Measurements from ENCODE around the gene ANKRD24. TPM values are rescaled to one million over a fixed set of nuclear protein-coding genes. Genes with fewer than 3 reads are reported as not detected.
"Not testable (repeated sequence)": the region's sequence is repeated elsewhere in the genome, so short reads cannot be mapped to it uniquely, and the experiment has no call there.

Gene ANKRD24
- total RNA-seq, 4 donors from 2014 or later, result 0.88 to 1.2 (median 1.0) TPM

GRCh38 chr19:4184718-4185352 lies 2.3 kb downstream of the ANKRD24 start:
- TF ChIP-seq CTCF (IDR thresholded peaks at IDR 0.05), result no peak
- no peak for DNase-seq (ENCODE audit: low spot score)
- no peak for ATAC-seq (ENCODE audit: low FRiP score)

DNA sequence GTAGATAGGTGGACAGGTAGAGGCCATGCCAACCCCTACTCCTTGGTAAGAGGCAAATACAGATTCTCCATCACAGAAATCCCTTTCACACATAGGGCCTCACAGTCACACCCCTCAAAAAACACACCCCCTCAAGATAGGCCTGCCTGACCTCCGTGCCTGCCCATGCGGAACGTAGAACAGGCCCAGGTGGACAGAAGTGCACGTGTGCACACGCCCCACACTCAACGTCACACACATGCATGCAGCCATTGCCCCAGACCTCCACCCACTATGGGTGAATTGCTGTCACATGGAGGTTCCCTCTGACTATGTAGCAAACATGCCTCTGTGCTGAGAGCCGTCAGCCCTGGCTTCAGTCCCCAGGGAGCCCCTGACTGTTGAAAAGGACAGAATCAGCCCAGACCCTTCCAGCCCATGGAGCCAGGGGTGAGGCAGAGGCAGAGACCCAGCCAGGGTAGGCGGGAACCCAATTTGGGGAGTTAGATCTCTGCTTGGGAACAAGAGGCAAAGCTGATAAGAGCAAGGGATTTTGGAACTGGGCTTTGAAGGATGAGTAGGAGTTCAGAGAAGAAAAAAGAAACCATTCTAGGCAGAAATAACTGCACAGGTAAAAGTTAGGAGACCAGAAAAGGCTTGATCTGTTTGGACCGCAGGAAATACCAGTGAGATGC lies 3.1 kb downstream of the ANKRD24 start:
- TF ChIP-seq CTCF (IDR thresholded peaks at IDR 0.05), result no peak
- DNase-seq (ENCODE audit: low spot score), result no peak
- no peak for ATAC-seq (ENCODE audit: low FRiP score)

DNA sequence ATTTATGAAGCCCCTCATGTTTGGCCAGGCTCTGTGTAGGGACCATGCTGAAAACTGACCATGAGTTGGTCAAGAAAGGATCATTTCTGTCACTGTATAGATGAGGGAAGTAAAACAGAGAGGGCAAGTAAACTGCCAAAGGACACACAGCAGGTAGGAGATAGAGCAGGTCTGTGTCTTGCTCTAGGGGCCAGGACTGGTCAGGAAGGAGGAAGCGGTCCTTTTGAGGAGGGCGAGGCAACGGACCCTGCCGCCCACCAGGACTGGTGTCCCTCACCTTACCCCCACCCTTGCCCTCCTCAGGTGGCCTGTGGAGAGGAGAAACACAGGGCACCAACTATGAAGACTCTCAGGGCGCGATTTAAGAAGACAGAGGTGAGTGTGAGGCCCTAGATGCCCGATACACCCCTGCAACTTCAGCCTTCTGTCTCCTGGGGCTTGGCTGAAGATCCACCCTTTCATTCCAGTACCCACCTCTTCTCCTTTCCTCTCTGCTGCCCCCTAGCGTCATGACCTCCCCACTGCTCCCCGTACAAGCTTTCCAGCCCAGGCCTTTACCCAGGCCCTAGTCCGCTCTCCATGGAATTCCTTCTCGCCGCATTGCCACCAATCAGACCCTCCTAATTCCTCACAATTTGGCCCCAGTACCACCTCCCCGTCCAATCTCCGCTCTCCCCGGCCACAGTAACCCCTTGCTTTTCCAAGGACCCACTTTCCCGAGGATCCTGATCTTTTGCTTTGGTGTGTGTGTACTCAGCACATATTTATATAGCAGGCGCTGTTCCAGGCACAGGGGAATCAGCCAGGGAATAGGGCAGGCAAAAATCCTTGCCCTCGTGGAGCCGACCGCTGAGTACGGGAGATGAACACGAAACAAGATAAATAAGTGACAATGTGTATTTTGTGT lies 3.9 kb downstream of the ANKRD24 start:
- peak; percentile 77 for DNase-seq (ENCODE audit: low spot score)
- TF ChIP-seq CTCF (IDR thresholded peaks at IDR 0.05), result peak in 1 of 3 donors; percentile 19
- ATAC-seq (ENCODE audit: low FRiP score), result no peak

DNA sequence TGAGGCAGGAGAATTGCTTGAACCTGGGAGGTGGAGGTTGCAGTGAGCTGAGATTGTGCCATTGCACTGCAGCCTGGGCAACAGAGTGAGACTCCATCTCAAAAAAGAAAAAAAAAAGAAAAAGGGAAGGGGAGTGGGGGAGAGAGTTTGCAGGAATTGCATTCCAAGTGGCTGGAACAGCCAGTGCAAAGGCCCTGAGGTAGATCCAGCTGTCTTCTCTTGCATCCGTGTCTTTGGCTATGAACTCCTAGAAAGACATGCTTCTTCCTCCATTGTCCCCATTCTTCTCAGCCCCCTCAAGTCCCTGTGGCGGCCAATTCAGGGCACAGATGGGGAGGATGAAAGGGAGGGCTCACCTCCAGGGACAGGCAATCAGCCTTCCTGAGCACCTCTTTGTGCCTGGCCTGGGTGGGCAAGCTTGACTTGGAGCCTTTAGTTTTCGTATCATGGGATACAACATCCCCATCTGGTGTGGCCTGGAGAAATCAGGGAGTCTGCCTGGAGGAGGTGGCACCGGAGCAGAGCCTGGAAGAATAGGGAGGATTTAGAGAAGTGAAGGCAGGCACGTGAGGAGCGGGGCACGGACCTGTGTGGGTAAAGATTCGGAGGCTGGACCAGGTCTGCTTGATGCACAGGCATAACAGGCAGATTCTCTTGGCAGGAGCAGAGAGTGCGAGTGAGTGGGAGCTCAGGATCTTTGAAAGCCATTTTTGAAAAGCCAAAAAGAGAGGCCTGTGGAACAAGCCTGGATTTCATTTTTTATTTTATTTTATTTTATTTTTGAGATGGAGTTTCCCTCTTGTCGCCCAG lies 5.0 kb downstream of the ANKRD24 start:
- no peak for ATAC-seq (ENCODE audit: low FRiP score)
- no peak for DNase-seq (ENCODE audit: low spot score)
- no peak for TF ChIP-seq CTCF (IDR thresholded peaks at IDR 0.05)

- ATAC-seq (ENCODE audit: low FRiP score) (no peak), DNase-seq (ENCODE audit: low spot score) (no peak)
- no peak for TF ChIP-seq CTCF (IDR thresholded peaks at IDR 0.05)
Observed at GRCh38 chr19:4189641-4190040, 7.2 kb downstream of the ANKRD24 start.

DNA sequence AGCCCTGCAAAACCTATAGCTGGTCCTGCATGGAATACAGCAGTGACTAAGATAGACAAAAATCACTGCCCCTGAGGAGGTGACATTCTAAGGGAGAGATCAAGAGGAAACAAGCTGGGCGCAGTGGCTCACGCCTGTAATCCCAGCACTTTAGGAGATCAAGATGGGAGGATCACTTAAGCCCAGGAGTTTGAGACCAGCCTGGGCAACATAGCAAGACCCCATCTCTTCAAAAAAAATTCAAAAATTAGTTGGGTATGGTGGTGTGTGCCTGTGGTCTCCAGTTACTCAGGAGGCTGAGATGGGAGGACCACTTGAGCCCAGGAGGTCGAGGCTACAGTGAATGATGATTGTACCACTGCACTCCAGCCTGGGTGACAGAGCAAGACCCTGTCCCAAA lies 10.0 kb downstream of the ANKRD24 start:
- ATAC-seq (ENCODE audit: low FRiP score); DNase-seq (ENCODE audit: low spot score): not testable (repeated sequence)

DNA sequence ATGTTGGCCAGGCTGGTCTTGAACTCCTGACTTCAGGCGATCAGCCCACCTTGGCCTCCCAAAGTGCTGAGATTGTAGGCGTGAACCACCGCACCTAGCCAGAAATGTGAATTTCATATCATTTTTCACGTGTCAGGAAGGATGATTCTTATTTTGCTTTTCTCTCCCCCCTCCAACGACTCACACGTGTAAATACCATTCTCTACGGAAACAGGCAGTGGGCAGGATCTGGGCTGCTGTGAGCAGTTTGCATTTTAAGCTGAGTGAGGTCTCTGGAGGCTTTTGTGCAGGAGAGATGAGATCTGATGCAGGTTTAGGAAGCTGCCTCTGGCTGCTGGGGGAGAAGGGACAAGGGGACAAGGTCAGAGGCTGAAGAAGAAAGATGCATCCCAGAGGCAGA lies 11.9 kb downstream of the ANKRD24 start:
- ATAC-seq (ENCODE audit: low FRiP score) (no peak), DNase-seq (ENCODE audit: low spot score) (no peak)
- no peak for TF ChIP-seq CTCF (IDR thresholded peaks at IDR 0.05)
